GM12878 (cell line): ENCODE results near the gene HELZ. TPM values are rescaled to one million over a fixed set of nuclear protein-coding genes. Genes with fewer than 3 reads are reported as not detected.

Source experiments
- ATAC-seq: fragments of 200-7000 bp; cut with Tn5 transposase; 3 replicates; pipeline ENCODE4 v1.9.1; 2020; ENCODE audit warnings: mild to moderate bottlenecking, moderate library complexity
- BruUV-seq: library from RNA; stranded (reverse); fragments of 400-500 nt; replicated peaks from 2 replicates; lab custom pipeline; 2021; lab: Mats Ljungman, UMichigan
- CTCF ChIA-PET: fragments of 300-600 bp; sonication (Branson Sonifier 250); formaldehyde crosslinking; extraction: SDS; loops from one replicate; lab custom pipeline; 2021; ENCODE audit warnings: inconsistent platforms; lab: Yijun Ruan, JAX
- POLR2A ChIA-PET: fragments of 350-600 bp; formaldehyde crosslinking; extraction: SDS; loops from one replicate; lab custom pipeline; 2021; ENCODE audit warnings: inconsistent platforms; lab: Charles Lee
- RAD21 ChIA-PET: fragments of 300-600 bp; sonication (Branson Sonifier 250); formaldehyde crosslinking; loops from one replicate; lab custom pipeline; 2023; ENCODE audit warnings: antibody characterized with exemption; ENCODE audit not compliant: unreplicated experiment; lab: Charles Lee
- SMC1A ChIA-PET: fragments of 300-600 bp; sonication (Branson Sonifier 250); formaldehyde crosslinking; loops from one replicate; lab custom pipeline; 2023; ENCODE audit not compliant: unreplicated experiment, uncharacterized antibody; lab: Charles Lee
- DNase-seq: peaks from one replicate; pipeline ENCODE4 v3.0.0-alpha.2; 2011; ENCODE audit warnings: low read depth, low spot score
- FAIRE-seq: peaks from 3 replicates; lab custom pipeline; 2011; peaks lifted over from hg19 to GRCh38; lab: Jason Lieb, UNC
- H2AFZ ChIP-seq: 2 replicates; pipeline ENCODE4 v1.6.0; 2011; ENCODE audit warnings: low read depth, low read length, control low read depth; ENCODE audit not compliant: control insufficient read depth
- H3K27ac ChIP-seq: 2 replicates; pipeline ENCODE4 v1.5.1; 2011; ENCODE audit warnings: control low read depth; ENCODE audit not compliant: control insufficient read depth, insufficient read depth
- H3K27me3 ChIP-seq, 2 experiments: replicated peaks in 1 of 2; 2 replicates each; pipeline versions ENCODE4 v1.6.0 to v1.6.1; 2011; ENCODE audit warnings: low read length in 1 of 2; ENCODE audit not compliant: control insufficient read depth in 2 of 2, insufficient read depth in 2 of 2
- H3K36me3 ChIP-seq, 2 experiments: 2 replicates each; pipeline ENCODE4 v1.5.1; 2011; ENCODE audit warnings: low read length in 1 of 2; ENCODE audit not compliant: control insufficient read depth in 2 of 2, insufficient read depth in 2 of 2
- H3K4me1 ChIP-seq: 2 replicates; pipeline ENCODE4 v1.6.1; 2011; ENCODE audit warnings: mild to moderate bottlenecking, low read length, moderate library complexity, mixed read lengths; ENCODE audit not compliant: control insufficient read depth, insufficient read depth
- H3K4me2 ChIP-seq: 2 replicates; pipeline ENCODE4 v1.6.0; 2011; ENCODE audit warnings: control low read depth; ENCODE audit not compliant: control insufficient read depth, insufficient read depth
- H3K4me3 ChIP-seq: fragments of 200-600 bp; sonication (generic); 2 replicates; pipeline ENCODE4 v1.5.1; 2016
- H3K79me2 ChIP-seq: 2 replicates; pipeline ENCODE4 v1.6.0; 2011; ENCODE audit warnings: low read length; ENCODE audit not compliant: control insufficient read depth, insufficient read depth
- H3K9ac ChIP-seq: 2 replicates; pipeline ENCODE4 v1.8.0; 2011; ENCODE audit warnings: low read length, control low read depth, mixed read lengths; ENCODE audit not compliant: control insufficient read depth, insufficient read depth
- H3K9me3 ChIP-seq: replicated peaks from 3 replicates; pipeline ENCODE4 v1.5.1; 2011; ENCODE audit warnings: mild to moderate bottlenecking, low read length; ENCODE audit not compliant: control insufficient read depth, insufficient read depth
- H4K20me1 ChIP-seq: 2 replicates; pipeline ENCODE4 v1.6.0; 2011; ENCODE audit not compliant: control insufficient read depth, insufficient read depth
- ASH2L ChIP-seq: fragments of 300-600, 200-600 bp; sonication (generic); IDR thresholded peaks from 2 replicates; pipeline ENCODE4 v1.6.1; 2017; ENCODE audit warnings: low read depth, mild to moderate bottlenecking, borderline replicate concordance
- BACH1 ChIP-seq: fragments of 450-650 bp; IDR thresholded peaks from 2 replicates; pipeline ENCODE4 v1.6.1; 2017; ENCODE audit warnings: mild to moderate bottlenecking, borderline replicate concordance
- DPF2 ChIP-seq: fragments of 450-650 bp; IDR thresholded peaks from 2 replicates; pipeline ENCODE4 v1.6.1; 2017; ENCODE audit warnings: mild to moderate bottlenecking
- EED ChIP-seq: sonication (generic); IDR thresholded peaks from 2 replicates; pipeline ENCODE4 v1.6.1; 2016; ENCODE audit warnings: antibody characterized with exemption, low read depth
- EP300 ChIP-seq, 2 experiments: fragments of 150-350 bp in 1 of 2; IDR thresholded peaks; 2 replicates each; pipeline ENCODE4 v1.6.1; 2011 to 2012; ENCODE audit warnings: low read depth in 2 of 2, low read length in 2 of 2, borderline replicate concordance in 1 of 2, improper control_type of control experiment in 1 of 2, inconsistent platforms in 1 of 2; ENCODE audit not compliant: control insufficient read depth in 1 of 2
- EZH2 ChIP-seq: IDR thresholded peaks from 2 replicates; pipeline ENCODE4 v1.6.1; 2012; ENCODE audit warnings: low read depth, mild to moderate bottlenecking, control low read depth, inconsistent platforms, low read length, borderline replicate concordance; ENCODE audit not compliant: control insufficient read depth
- FOS ChIP-seq: IDR thresholded peaks from 3 replicates; pipeline ENCODE4 v1.6.1; 2011; ENCODE audit warnings: borderline replicate concordance; ENCODE audit not compliant: insufficient read length; ENCODE audit errors: extremely low read depth
- MEF2B ChIP-seq: fragments of 450-650 bp; IDR thresholded peaks from 2 replicates; pipeline ENCODE4 v1.6.1; 2018; ENCODE audit warnings: mild to moderate bottlenecking, moderate library complexity; ENCODE audit not compliant: partially characterized antibody, poor library complexity, severe bottlenecking
- NBN ChIP-seq: fragments of 450-650 bp; IDR thresholded peaks from 2 replicates; pipeline ENCODE4 v1.6.1; 2016
- NFXL1 ChIP-seq: fragments of 450-650 bp; IDR thresholded peaks from 2 replicates; pipeline ENCODE4 v1.6.1; 2017; ENCODE audit warnings: antibody characterized with exemption, mild to moderate bottlenecking, borderline replicate concordance
- NR2C2 ChIP-seq: IDR thresholded peaks from 2 replicates; pipeline ENCODE4 v1.6.1; 2011; ENCODE audit warnings: borderline replicate concordance, low read depth; ENCODE audit not compliant: control insufficient read depth, insufficient read length
- POLR2AphosphoS2 ChIP-seq: IDR thresholded peaks from 2 replicates; pipeline ENCODE4 v1.6.1; 2011; ENCODE audit warnings: low read depth, mild to moderate bottlenecking, low read length, improper control_type of control experiment, moderate library complexity
- PRDM15 ChIP-seq: fragments of 450-650 bp; formaldehyde crosslinking; IDR thresholded peaks from 2 replicates; pipeline ENCODE4 v1.4.0; 2020; ENCODE audit warnings: mild to moderate bottlenecking, moderate library complexity
- RUNX3 ChIP-seq: IDR thresholded peaks from 2 replicates; pipeline ENCODE4 v1.6.1; 2012; ENCODE audit warnings: low read length, inconsistent platforms
- SMAD5 ChIP-seq: IDR thresholded peaks from 2 replicates; pipeline ENCODE4 v1.6.1; 2016; ENCODE audit warnings: antibody characterized with exemption, low read depth
- SREBF2 ChIP-seq: IDR thresholded peaks from 2 replicates; pipeline ENCODE4 v1.6.1; 2012; ENCODE audit warnings: mild to moderate bottlenecking, low read length
- TCF7 ChIP-seq: IDR thresholded peaks from 2 replicates; pipeline ENCODE4 v1.6.1; 2014; ENCODE audit warnings: antibody characterized with exemption, borderline replicate concordance
- WRNIP1 ChIP-seq: IDR thresholded peaks from 2 replicates; pipeline ENCODE4 v1.6.1; 2011; ENCODE audit warnings: low read depth, low read length, improper control_type of control experiment, borderline replicate concordance
- in situ Hi-C: fragments of 300-500 bp; cut with MboI; formaldehyde crosslinking; loops from 9 replicates; pipeline ENCODE4 v1.14.3; 2018; ENCODE audit warnings: mixed read lengths
- intact Hi-C: fragments of 100-400 bp; cut with micrococcal nuclease; formaldehyde crosslinking; loops from one replicate; pipeline ENCODE4 v1.14.2; 2022; ENCODE audit not compliant: unreplicated experiment
- polyA plus RNA-seq, 11 experiments: library from polyadenylated mRNA; depleted of rRNA in 4 of 11; unstranded in 6 of 11; stranded (reverse) in 5 of 11; fragments of >200 nt; fragmentation: Nextera tagmentation in 4 of 11; fragmentation: Illumina TruSeq in 1 of 11; extraction: Ambion mirVana in 4 of 11; extraction: Trizol in 1 of 11; gene quantifications; 1 replicate in 1 of 11; 2 replicates in 10 of 11; pipeline versions ENCODE4 v1.2.1 to v1.2.3, GENCODE V29; 2011 to 2016; ENCODE audit warnings: inconsistent platforms in 2 of 11, missing spikeins in 2 of 11, low read depth in 1 of 11
- total RNA-seq, 4 experiments: library from RNA; depleted of rRNA in 3 of 4; stranded (reverse); fragments of >200 nt in 3 of 4; fragmentation: Illumina TruSeq in 1 of 4; extraction: Trizol in 1 of 4; gene quantifications; 2 replicates each; pipeline versions ENCODE4 v1.2.1 to v1.2.3, GENCODE V29; 2013 to 2021
- TF ChIP-seq, protein P1 (sequence below): fragments of 450-650 bp; IDR thresholded peaks from 2 replicates; pipeline ENCODE4 v1.6.1; 2017; ENCODE audit warnings: mild to moderate bottlenecking, low read depth, inconsistent platforms; ENCODE audit not compliant: poor library complexity, severe bottlenecking
- TF ChIP-seq, protein P2 (sequence below): fragments of 450-650 bp; IDR thresholded peaks from 2 replicates; pipeline ENCODE4 v1.6.1; 2016; ENCODE audit warnings: mild to moderate bottlenecking

Gene HELZ
- total and polyA plus RNA-seq, 10 of the 15 experiments (the other 5 are each of a cell fraction or from before 2014, with no cell fraction given), result 1.5 to 36.8 (median 19.1) TPM

DNA sequence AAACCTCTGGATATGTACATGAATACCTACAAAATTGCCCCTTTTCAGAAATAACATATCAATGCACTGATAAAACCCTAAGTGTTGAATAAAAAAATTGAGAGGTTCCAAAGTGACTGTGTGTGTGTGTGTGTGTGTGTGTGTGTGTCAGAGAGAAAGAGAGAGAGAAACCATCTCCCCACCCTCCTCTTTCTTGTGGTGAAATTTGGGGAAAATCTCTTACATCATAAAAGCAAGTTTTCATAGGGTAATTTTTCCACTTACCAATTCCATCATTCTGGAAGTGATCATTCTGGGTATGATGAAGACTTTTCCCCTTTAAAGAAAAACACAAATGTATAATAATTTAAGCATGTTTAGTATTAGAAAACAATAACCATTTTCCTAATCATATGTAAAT, 121.3 kb downstream of the HELZ start:
- H3K4me2 ChIP-seq, result no peak overlapping the region
- H4K20me1 ChIP-seq, result no peaks in the 10 kb centered on the region
- H3K9me3 ChIP-seq, result no peaks in the 10 kb centered on the region
- in situ Hi-C loops, result no loop called here
- H2AFZ ChIP-seq, result no peak overlapping the region
- ChIA-PET SMC1A (no interaction called here), CTCF (interaction anchor here (0.7 kb wide), 1 partner anchor 818 kb away, joined by 3 read pairs; no protein-coding TSS in a partner anchor), POLR2A (interaction anchor here (0.7 kb wide), 1 partner anchor 27 kb away, joined by 3 read pairs; no protein-coding TSS in a partner anchor), RAD21 (no interaction called here)
- no peak for DNase-seq
- no peak overlapping the region for H3K9ac ChIP-seq
- peaks cover 2 to 14% of the 10 kb centered on the region in 2 experiments for H3K36me3 ChIP-seq
- intact Hi-C loops, result no loop called here
- no TSS peak for BruUV-seq
- no peak overlapping the region for H3K4me3 ChIP-seq
- no peak overlapping the region for H3K27ac ChIP-seq
- no peaks in the 10 kb centered on the region for H3K79me2 ChIP-seq
- H3K27me3 ChIP-seq, result no peaks in the 10 kb centered on the region
- ATAC-seq, result no peak
- no peak for FAIRE-seq
- no peaks in the 10 kb centered on the region for H3K4me1 ChIP-seq
- TF ChIP-seq RUNX3 (peak; percentile 53; the same call in 1 of the 2 replicates), NR2C2 (no peak), WRNIP1 (no peak), MEF2B (no peak), PRDM15 (CRISPR knock-in tag) (no peak), NBN (no peak), FOS (no peak), POLR2AphosphoS2 (no peak), SREBF2 (no peak), EED (no peak), EP300 (IDR thresholded peaks at IDR 0.05; ENCODE audit: borderline replicate concordance in 1 of 2, control insufficient read depth in 1 of 2, low read depth in 2 of 2, low read length in 2 of 2) (no peak), NFXL1 (no peak), BACH1 (no peak), DPF2 (no peak), EZH2 (no peak), TCF7 (peak; percentile 63), ASH2L (no peak), SMAD5 (no peak)
- TF ChIP-seq, protein P1, sequence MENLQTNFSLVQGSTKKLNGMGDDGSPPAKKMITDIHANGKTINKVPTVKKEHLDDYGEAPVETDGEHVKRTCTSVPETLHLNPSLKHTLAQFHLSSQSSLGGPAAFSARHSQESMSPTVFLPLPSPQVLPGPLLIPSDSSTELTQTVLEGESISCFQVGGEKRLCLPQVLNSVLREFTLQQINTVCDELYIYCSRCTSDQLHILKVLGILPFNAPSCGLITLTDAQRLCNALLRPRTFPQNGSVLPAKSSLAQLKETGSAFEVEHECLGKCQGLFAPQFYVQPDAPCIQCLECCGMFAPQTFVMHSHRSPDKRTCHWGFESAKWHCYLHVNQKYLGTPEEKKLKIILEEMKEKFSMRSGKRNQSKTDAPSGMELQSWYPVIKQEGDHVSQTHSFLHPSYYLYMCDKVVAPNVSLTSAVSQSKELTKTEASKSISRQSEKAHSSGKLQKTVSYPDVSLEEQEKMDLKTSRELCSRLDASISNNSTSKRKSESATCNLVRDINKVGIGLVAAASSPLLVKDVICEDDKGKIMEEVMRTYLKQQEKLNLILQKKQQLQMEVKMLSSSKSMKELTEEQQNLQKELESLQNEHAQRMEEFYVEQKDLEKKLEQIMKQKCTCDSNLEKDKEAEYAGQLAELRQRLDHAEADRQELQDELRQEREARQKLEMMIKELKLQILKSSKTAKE, result no peak
- TF ChIP-seq, protein P2, sequence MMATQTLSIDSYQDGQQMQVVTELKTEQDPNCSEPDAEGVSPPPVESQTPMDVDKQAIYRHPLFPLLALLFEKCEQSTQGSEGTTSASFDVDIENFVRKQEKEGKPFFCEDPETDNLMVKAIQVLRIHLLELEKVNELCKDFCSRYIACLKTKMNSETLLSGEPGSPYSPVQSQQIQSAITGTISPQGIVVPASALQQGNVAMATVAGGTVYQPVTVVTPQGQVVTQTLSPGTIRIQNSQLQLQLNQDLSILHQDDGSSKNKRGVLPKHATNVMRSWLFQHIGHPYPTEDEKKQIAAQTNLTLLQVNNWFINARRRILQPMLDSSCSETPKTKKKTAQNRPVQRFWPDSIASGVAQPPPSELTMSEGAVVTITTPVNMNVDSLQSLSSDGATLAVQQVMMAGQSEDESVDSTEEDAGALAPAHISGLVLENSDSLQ, result no peak
